HL-60 (cell line): ENCODE measurements around the gene HMCN1.

Source experiments
- DNase-seq, 2 experiments: peaks; one replicate each; pipeline ENCODE4 v3.0.0-alpha.2; 2010 to 2020; ENCODE audit warnings: low read depth in 1 of 2, low spot score in 1 of 2
- H3K27ac ChIP-seq: fragments of 250-450 bp; sonication (Bioruptor Pico); replicated peaks from 2 replicates; pipeline ENCODE4 v1.5.1; 2020; ENCODE audit warnings: mild to moderate bottlenecking, moderate library complexity
- H3K27me3 ChIP-seq: fragments of 250-450 bp; sonication (Bioruptor Pico); 2 replicates; pipeline ENCODE4 v1.5.1; 2021; ENCODE audit warnings: mild to moderate bottlenecking, moderate library complexity; ENCODE audit not compliant: insufficient read depth, poor library complexity, severe bottlenecking
- H3K4me3 ChIP-seq: replicated peaks from 2 replicates; pipeline ENCODE4 v1.5.1; 2011; ENCODE audit warnings: mild to moderate bottlenecking, control low read depth, low read length; ENCODE audit not compliant: insufficient read depth
- CTCF ChIP-seq: IDR thresholded peaks from one replicate; pipeline ENCODE4 v1.5.1; 2011; ENCODE audit warnings: low read length, control low read depth, inconsistent platforms; ENCODE audit not compliant: insufficient read depth
- GABPA ChIP-seq: IDR thresholded peaks from 2 replicates; pipeline ENCODE4 v1.6.1; 2012; ENCODE audit warnings: low read depth
- POLR2AphosphoS5 ChIP-seq: IDR thresholded peaks from 2 replicates; pipeline ENCODE4 v1.6.1; 2012; ENCODE audit warnings: low read depth
- REST ChIP-seq: IDR thresholded peaks from 2 replicates; pipeline ENCODE4 v1.6.1; 2012; ENCODE audit warnings: low read depth; ENCODE audit not compliant: insufficient replicate concordance
- SPI1 ChIP-seq: IDR thresholded peaks from 2 replicates; pipeline ENCODE4 v1.6.1; 2012; ENCODE audit warnings: low read depth, mild to moderate bottlenecking, borderline replicate concordance

HMCN1 gene

GRCh38 chr1:185843986-185844385, 109.8 kb downstream of the HMCN1 start:
- H3K27me3 ChIP-seq, result no peaks in the 10 kb centered on the region
- DNase-seq, result no peak
- no peak overlapping the region for H3K4me3 ChIP-seq
- no peak overlapping the region for H3K27ac ChIP-seq
- TF ChIP-seq SPI1 (no peak), REST (no peak), CTCF (no peak), POLR2AphosphoS5 (no peak), GABPA (no peak)

- Histone ChIP-seq H3K4me3 (no peak overlapping the region), H3K27me3 (no peaks in the 10 kb centered on the region), H3K27ac (no peak overlapping the region)
- TF ChIP-seq REST (no peak), SPI1 (no peak), GABPA (no peak), POLR2AphosphoS5 (no peak), CTCF (no peak)
- no peak for DNase-seq
Observed at GRCh38 chr1:185846672-185847444, 112.7 kb downstream of the HMCN1 start.

- no peak for TF ChIP-seq POLR2AphosphoS5
- TF ChIP-seq CTCF, result no peak
- no peak for TF ChIP-seq GABPA
- no peak overlapping the region for H3K4me3 ChIP-seq
- H3K27me3 ChIP-seq, result no peaks in the 10 kb centered on the region
- no peak for DNase-seq
- no peak overlapping the region for H3K27ac ChIP-seq
Observed at GRCh38 chr1:185849014-185849413, 114.8 kb downstream of the HMCN1 start.

- Histone ChIP-seq H3K27ac (no peak overlapping the region), H3K4me3 (no peak overlapping the region), H3K27me3 (no peaks in the 10 kb centered on the region)
- TF ChIP-seq GABPA, result no peak
- no peak for TF ChIP-seq SPI1
- no peak for TF ChIP-seq REST
- no peak for TF ChIP-seq POLR2AphosphoS5
- no peak for TF ChIP-seq CTCF
- no peak for DNase-seq
Observed at GRCh38 chr1:185850366-185850765, 116.2 kb downstream of the HMCN1 start.
